ENCODE results near the gene BRIP1. TPM values are rescaled to one million over a fixed set of nuclear protein-coding genes. Genes with fewer than 3 reads are reported as not detected.

Gene BRIP1
- total RNA-seq, 1 donor from 2014 or later = 18.1 TPM

DNA sequence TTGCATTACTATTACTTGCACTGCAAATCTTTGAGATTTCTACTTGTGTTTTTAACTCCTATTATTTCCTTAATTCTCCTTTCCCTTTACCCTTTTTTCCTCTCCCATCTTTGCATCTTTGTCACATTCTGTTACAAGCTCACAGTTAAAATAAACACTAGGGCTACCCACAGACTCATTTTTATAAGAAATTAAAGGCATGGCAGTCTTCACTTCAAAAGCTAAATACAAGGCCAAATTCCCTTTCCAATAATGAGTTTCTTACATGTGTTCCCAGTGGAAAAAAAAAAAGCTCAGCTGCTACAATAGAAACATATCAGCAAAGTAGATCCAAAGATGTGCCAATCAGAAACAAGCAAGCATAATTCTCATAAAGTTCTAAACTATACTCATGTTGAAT, 3.7 kb upstream of the BRIP1 start:
- intact Hi-C loops (cut with micrococcal nuclease) = loop anchor here (10.0 kb wide), 1 partner anchor 1098 kb away; the partner anchor contains the start of gene TANC2

DNA sequence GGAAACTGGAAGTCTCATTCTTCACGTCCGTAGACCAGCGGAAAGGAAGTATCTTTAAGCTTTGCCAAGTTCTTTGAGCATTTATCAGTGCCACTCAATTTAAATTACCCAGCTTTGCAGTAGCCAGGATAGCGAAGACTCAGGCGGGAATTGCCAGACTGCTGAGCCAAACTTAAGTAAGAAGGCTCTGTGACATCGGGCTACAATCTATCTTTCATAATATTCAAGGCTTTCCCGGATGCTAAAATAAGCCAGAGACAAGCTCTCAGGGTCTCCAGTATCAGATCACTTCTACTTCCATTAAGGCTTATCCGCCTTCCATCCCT, 436 bp upstream of the BRIP1 start:
- intact Hi-C loops (cut with micrococcal nuclease) = loop anchor here (1.0 to 10.0 kb wide), 9 partner anchors 39 to 1879 kb away; partner anchors contain the start of genes APPBP2, BCAS3, METTL2A and STRADA

DNA sequence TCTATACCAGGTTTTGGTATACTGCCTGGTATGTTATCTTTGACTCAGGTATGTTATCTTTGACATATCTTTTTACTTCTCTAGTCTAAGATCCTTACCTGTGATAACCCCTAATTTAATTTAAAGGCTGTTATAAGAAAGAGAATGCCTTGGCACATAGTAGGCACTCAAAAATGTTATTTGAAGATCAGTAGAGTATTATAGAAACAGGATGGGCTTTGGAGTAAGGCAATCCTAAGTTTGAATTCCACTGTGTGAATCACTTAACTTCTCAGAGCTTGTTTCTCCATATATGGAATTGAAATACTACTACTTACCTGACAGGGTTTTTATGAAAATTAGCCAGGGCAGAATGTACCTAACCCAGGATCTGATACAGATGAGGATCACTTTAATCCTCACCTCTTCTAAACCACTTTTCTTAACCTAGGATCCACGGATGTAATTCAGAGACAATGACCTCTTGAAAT, 1.2 kb downstream of the BRIP1 start:
- intact Hi-C loops (cut with micrococcal nuclease) = loop anchor here (1.0 to 10.0 kb wide), 6 partner anchors 40 to 1880 kb away; partner anchors contain the start of genes BCAS3, METTL2A, STRADA and TANC2

DNA sequence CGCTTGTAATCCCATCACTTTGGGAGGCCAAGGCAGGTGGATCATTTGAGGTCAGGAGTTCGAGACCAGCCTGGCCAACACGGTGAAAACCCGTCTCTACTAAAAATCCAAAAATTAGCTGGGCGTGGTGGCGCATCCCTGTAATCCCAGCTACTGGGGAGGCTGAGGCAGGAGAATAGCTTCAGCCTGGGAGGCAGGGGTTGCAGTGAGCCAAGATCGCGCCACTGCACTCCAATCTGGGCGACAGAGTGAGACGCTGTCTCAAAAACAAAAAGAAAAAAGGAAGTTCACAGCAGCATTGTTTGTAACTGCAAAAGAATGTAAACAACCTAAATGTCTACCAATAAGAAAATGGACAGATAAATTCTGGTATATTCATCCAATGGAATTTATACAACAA, 2.9 kb downstream of the BRIP1 start:
- intact Hi-C loops (cut with micrococcal nuclease) = loop anchor here (5.0 to 10.0 kb wide), 4 partner anchors 42 to 1882 kb away; partner anchors contain the start of genes METTL2A, STRADA and TANC2

DNA sequence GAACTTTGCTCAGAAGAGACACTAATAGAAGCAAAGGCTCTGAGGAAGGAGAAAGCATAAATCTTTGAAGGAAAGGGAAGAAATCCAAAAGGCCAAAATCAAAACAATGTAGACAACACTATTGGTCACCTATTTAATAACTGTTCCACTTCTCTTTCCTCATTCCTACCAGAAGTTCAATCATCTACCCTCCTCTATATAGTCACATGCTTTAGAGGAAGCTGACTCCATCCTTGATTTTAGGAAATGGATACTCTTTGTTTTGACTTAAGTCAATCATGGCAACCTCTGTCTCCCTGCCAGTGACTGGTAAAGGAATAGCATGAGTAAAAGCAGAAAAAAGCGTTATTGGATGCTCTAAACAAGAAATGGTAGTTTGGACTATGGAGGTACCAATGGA, 7.3 kb downstream of the BRIP1 start:
- intact Hi-C loops (cut with micrococcal nuclease) = no loop called here

DNA sequence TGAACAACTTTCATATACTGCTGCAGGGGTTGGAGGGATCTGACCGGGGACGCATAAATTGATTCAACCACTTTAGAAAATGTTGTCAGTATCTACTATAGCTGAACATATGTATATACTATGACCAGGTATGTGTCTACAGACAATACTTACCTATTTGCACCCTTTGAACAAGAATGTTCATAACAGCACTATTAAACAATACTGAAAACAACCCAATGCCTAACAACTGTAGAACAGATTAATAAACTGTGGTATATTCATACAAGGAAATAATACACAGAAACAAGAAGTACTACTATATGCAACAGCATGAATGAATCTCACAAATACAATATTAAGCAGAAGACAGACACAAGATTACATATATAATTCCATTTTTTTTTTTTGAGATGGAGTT, 10.5 kb downstream of the BRIP1 start:
- intact Hi-C loops (cut with micrococcal nuclease) = no loop called here

DNA sequence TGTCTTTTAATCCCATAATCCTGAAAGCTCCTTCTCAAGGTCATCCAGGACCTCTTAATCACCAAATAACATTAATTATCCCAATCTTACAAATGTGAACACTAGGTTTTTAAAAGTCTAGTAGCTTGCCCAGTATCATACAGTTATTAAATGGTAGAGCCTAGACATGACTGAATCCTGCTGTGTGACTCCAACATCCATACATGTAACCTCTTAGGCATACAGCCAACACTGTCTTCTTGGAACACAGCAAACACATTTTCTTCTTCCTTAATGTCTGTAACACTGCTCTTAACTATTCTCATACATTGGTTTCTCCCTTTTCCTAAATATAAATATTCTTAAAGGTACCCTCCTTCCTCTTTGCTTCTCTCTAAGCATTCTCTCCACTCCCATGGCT, 13.7 kb downstream of the BRIP1 start:
- intact Hi-C loops (cut with micrococcal nuclease) = no loop called here

DNA sequence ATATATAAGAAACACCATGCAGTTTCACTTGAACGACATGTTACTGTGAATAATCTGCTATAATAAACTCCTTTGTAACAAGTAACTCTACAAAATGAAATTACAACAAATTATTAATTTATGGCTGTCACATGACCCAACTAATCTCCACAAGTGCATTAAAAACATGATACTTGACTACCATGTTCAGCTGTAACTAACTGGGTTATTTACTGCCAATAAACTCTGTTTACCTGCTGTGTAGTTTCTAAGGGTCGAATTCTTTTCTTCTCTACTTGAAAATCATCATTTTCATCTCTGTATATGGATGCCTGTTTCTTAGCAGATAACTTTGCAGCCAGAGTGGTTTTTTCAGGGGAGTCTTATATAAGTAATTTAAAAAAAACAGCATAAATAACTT, 14.4 kb downstream of the BRIP1 start:
- intact Hi-C loops (cut with micrococcal nuclease) = no loop called here

DNA sequence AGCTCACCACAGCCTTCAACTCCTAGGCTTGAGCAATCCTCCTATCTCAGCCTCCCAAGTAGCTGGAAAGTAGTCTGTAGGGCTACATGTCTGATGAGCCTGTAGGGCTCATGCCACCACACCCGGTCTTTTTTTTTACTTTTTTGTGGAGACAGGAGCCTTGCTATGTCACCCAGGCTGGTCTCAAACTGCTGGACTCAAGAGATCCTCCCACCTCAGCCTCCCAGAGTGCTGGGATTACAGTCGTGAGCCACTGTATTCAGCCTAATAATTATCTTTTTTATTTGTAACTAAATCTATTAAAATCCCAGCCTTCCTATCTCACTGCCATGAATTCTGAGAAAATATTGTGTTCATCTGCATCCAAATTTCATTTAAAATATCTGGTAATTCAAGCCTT, 15.1 kb downstream of the BRIP1 start:
- intact Hi-C loops (cut with micrococcal nuclease) = no loop called here

DNA sequence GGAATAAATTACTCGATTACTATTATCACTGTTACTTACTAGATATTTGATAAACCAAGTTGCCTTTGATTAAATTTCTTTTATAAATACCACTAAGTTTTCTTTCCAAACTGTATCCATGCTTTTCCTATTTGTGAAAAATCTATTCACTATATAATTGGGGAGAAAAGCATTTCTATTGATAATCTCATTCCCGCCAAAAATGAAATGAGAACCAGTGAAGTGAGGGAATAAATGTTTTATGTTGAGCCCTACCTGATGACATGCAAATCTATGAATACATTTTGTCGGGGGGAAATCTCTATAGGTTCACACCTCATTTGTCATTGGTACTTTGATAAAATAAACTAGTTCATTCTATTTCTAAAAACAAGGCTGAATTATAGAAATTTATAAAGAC, 15.7 kb downstream of the BRIP1 start:
- intact Hi-C loops (cut with micrococcal nuclease) = no loop called here

DNA sequence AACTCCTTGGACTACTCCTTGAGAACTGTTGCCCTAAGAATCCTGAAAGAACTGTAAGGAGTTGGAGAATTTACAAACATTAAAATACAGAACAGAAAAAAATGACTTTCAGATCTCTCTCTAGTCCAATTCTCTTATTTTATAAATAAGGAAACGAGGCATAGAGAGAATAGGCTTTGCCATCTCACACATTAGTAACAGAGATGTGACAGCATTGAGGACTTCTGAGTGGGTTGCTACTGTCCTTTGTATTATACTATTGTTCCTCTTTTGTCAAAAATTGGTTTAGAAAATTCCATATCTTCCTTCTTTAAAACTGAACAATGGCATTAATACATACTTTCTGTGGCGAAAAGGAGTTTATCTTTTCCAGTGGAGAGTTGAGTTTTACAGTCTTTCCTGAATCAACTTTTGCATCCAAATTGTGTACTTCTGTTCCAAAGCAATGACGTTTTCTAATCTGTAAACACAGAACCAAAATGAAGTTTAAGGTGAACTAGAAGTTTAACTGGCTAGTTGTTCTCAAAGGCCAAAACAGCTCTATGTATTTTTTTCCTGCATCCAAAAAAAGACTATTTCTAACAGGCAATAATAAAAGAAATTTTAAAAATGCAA, 16.5 kb downstream of the BRIP1 start:
- intact Hi-C loops (cut with micrococcal nuclease) = no loop called here

DNA sequence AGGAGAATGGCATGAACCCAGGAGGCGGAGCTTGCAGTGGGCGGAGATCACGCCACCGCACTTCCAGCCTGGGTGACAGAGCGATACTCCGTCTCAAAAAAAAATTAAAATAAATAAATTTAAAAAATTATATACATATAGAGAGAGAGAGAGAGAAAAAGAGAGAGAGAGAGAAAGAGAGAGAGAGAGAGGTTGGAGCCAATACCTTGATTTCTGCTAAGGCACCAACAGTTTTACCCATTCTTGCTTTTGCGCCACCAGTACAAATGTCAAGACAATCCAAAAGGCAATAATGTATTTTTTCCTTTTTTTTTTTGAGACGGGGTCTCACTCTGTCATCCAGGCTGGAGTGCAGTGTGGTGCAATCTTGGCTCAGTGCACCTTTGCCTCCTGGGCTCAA, 17.2 kb downstream of the BRIP1 start:
- intact Hi-C loops (cut with micrococcal nuclease) = no loop called here

DNA sequence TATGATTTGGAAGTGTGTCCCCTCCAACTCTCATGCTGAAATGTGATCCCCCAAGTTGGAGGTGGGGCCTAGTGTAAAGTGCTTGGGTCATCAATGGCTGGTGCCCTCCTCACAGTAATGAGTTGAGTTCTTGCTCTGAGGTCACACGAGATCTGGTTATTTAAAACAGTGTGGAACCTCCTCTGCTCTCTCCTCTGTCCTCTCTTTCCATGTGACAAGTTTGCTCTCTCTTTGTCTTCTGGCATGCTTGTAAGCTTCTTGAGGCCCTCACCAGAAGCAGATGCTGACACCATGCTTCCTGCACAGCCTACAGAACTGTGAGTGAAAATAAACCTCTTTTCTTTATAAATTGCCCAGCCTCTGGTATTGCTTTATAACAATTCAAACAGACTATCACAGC, 19.9 kb downstream of the BRIP1 start:
- intact Hi-C loops (cut with micrococcal nuclease) = no loop called here

DNA sequence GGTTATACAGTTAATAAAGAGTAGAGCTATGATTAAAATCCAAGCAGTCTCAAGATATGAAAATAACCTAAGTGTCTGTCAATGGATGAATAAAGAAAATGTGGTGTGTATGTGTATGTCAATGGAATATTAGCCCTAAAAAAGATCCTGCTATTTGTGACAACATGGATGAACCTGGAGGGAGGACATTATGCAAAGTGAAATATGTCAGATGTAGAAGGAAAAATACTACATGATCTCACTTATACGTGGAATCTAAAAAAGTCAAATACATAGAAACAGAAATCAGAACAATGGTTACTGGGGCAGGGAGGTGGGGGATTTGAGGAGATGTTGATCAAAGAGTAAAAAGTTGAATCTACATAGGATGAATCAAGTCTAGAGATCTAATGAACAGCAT, 20.4 kb downstream of the BRIP1 start:
- intact Hi-C loops (cut with micrococcal nuclease) = no loop called here

DNA sequence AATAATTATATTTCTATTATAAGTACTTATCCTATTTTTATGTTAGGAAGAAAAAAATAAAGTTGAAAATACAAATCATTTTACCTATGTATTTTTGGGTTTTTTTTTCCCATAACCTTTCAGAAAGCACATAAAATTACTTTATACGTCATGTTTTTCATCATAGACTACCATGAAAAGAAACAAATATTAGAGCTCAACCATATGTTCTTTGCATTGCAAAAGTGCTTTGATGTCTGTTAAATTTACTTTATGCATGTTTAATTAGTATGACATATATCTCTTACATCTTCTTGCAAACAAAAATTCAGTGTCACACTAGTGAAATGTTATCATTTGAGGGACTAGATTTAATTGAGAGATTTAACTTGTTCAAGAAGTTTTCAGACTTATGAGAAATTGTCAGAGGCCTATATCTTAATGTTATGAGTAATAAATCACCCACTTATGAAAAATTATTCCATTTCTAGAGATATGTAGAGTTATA, 24.0 kb downstream of the BRIP1 start:
- intact Hi-C loops (cut with micrococcal nuclease) = loop anchor here (5.0 kb wide), 1 partner anchor 867 kb away; no protein-coding TSS in a partner anchor

DNA sequence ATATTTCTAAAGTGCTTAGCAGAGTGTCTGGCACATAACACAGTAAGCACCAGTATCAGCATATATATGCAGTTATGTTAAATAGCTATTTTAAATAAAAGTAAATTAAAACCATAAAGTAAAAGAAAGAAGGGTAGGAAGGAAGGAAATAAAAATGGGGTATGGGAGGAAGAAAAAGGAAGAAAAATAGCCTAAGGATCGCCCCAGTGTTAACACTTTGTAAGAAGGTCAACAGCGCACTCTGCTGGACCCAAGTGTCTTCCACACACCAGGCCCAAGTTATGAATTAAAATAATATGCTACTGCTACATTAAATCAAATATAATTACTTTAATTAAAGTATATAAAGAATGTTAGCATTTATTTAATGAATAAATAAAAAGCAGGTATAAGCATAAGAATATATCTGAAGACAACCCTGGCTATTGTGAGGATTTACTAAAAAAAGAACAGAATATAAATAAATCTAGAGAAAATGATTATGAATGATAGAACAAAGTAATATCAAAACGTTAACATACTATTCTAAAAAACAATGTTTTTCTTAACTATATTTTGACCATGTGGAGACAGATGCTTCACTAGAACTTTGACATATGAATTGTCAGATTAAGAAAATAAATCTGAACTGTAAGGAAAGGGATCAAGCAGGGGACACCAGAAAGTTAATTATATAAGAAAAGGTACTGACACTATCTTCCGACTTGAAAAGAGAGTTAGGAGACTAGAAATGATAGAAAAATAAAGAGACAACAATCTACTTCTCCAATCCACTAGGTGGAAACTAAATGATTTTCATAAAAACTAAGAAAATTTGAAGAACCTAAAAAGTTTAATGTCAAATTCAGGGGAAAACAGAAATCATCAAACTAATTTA, 25.9 kb downstream of the BRIP1 start:
- intact Hi-C loops (cut with micrococcal nuclease) = loop anchor here (1.0 to 5.0 kb wide), 4 partner anchors 201 to 865 kb away; no protein-coding TSS in a partner anchor

DNA sequence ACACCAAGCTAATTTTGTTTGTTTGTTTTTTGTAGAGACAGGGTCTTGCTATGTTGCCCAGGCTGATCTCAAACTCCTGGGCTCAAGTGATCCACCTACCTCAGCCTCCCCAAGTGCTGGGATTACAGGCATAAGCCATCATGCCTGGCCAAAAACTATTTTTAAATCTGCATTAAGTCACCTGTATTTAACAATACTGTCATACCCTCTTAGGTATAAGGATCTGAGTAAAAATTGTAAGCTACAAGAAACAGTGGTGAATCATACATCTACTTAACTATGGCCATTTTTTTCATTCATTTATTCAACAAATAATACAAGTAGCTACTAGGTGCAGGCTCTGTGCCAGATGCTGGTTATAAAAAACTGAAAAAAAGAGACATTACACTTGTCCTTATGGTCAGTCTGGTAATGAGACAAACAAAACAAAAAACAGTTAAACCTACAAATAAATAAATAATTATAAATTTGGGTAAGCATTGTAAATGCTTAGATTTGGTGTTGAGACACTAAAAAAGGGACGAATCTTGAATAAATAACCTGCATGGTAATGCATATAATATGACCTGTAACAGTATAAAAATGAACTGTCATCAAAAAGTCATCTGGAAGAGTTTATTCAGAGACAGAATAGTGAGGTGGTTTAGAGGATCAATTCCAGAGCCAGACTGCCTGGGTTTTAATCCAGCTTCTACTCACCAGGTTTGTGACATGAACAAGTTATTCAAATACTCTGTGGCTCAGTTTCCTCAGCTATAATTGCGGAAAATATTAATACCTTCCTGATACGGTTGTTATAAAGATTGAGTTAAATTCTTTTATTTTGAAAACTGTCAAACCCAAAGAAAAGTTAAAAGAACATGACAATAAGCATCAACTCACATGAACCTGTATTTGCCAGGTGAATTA, 26.8 kb downstream of the BRIP1 start:
- intact Hi-C loops (cut with micrococcal nuclease) = loop anchor here (1.0 to 5.0 kb wide), 4 partner anchors 200 to 864 kb away; no protein-coding TSS in a partner anchor

DNA sequence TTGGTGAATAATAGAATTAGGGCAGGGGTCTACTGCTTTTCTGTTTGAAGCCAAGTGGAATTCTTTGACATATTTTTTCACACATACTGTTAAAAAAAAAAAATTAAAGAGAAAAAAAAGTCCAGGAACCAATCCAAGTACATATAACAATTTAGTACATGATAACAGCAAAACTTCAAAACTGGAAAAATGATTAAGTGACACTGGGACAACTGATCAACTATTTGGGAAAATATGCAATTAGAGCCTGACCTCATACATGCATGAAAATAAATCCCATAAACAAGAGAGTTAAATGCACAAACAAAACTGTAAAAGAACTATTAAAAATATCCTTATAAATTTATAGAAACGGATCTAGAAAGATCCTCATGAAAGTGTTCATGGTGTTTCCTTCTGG, 27.7 kb downstream of the BRIP1 start:
- intact Hi-C loops (cut with micrococcal nuclease) = loop anchor here (5.0 kb wide), 1 partner anchor 863 kb away; no protein-coding TSS in a partner anchor

DNA sequence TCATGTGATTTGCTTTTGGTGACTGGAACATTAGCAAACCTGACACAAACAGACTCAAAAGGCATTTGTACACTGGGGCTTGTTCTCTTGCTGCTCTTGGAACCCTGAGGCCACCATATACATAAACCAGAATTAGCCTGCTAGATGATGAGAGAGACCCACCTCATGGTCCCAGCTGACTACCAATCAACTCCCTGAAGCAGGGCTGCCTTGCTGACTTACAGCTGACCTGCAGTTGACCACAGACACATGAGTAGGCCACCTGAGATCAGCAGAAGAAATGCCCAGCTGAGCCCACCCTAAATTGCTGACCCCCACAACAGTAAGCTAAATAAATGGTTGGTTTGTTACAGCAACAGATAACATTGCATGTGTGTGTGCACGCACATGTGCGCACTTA, 28.7 kb downstream of the BRIP1 start:
- intact Hi-C loops (cut with micrococcal nuclease) = loop anchor here (5.0 kb wide), 1 partner anchor 862 kb away; no protein-coding TSS in a partner anchor

DNA sequence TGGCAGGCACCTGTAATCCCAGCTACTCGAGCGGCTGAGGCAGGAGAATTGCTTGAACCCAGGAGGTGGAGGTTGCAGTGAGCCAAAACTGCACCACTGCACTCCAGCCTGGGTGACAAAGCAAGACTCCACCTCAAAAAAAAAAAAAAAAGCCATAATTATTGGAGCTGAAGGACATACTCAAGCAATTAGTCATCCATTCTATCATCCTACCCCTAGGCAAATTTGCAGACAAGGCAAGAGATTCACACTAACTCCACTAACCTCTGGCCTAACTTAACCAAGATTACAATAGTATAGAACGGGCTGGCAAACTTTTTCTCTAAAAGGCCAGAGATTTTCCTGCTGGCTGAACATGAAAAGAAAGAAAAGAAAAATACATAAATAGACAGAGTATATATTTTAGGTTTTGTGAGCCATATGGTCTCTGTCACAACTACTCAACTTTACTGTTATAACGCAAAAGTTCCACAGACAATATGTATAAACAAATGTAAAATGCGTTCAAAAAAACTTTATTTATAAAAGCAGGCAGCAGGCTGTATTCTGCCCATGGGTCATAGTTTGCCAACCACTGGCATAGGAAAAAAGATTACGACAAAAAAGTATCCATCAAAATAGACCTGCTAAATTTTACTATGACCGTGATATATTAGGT, 29.7 kb downstream of the BRIP1 start:
- intact Hi-C loops (cut with micrococcal nuclease) = no loop called here

All from T-helper 1 cell treated with Interleukin-12 subunit alpha and Interleukin-12 subunit beta and Interleukin-4 antibody, amounts not matched to agents 30 ng/mL and 1 ng/mL, for 36 hours (primary cell).